HepG2 (cell line): ENCODE data around the gene POLA1.

Source experiments
- DR1 ChIP-seq: sonication (generic); formaldehyde crosslinking; IDR thresholded peaks from 2 replicates; pipeline ENCODE4 v1.8.0; 2021; ENCODE audit warnings: mild to moderate bottlenecking, missing genetic modification reagents, inconsistent platforms
- FLYWCH1 ChIP-seq: sonication (generic); formaldehyde crosslinking; IDR thresholded peaks from 2 replicates; pipeline ENCODE4 v1.8.1; 2023; ENCODE audit warnings: mild to moderate bottlenecking, missing genetic modification reagents
- NFE2L1 ChIP-seq: sonication (generic); formaldehyde crosslinking; IDR thresholded peaks from 2 replicates; pipeline ENCODE4 v1.4.0; 2020; ENCODE audit warnings: missing genetic modification reagents, mild to moderate bottlenecking, borderline replicate concordance
- NR2C2 ChIP-seq: sonication (generic); formaldehyde crosslinking; IDR thresholded peaks from 2 replicates; pipeline ENCODE4 v1.4.0; 2020; ENCODE audit warnings: missing genetic modification reagents, mild to moderate bottlenecking, moderate library complexity, borderline replicate concordance
- POLR2AphosphoS5 ChIP-seq: IDR thresholded peaks from 2 replicates; pipeline ENCODE4 v1.6.1; 2012; ENCODE audit warnings: low read depth, low read length
- SIN3A ChIP-seq: IDR thresholded peaks from 2 replicates; pipeline ENCODE4 v1.6.1; 2011; ENCODE audit warnings: low read depth, mild to moderate bottlenecking, control low read depth, low read length, borderline replicate concordance
- ZKSCAN1 ChIP-seq: fragments of 150-350 bp; IDR thresholded peaks from 2 replicates; pipeline ENCODE4 v1.6.1; 2014; ENCODE audit warnings: low read length
- ZNF343 ChIP-seq: sonication (generic); formaldehyde crosslinking; IDR thresholded peaks from 2 replicates; pipeline ENCODE4 v1.4.0; 2020; ENCODE audit warnings: mild to moderate bottlenecking, missing genetic modification reagents
- ZNF530 ChIP-seq: sonication (generic); formaldehyde crosslinking; IDR thresholded peaks from 2 replicates; pipeline ENCODE4 v1.5.0; 2020; ENCODE audit warnings: low read depth, mild to moderate bottlenecking, missing genetic modification reagents
- ZNF558 ChIP-seq: sonication (generic); formaldehyde crosslinking; IDR thresholded peaks from 2 replicates; pipeline ENCODE4 v1.9.0; 2022; ENCODE audit warnings: mild to moderate bottlenecking, missing genetic modification reagents, borderline replicate concordance
- TF ChIP-seq, protein P1 (sequence below): fragments of 450-650 bp; IDR thresholded peaks from 2 replicates; pipeline ENCODE4 v1.6.1; 2017; ENCODE audit warnings: mild to moderate bottlenecking
- TF ChIP-seq, protein P2 (sequence below): sonication (generic); formaldehyde crosslinking; IDR thresholded peaks from 2 replicates; pipeline ENCODE4 v1.5.0; 2020; ENCODE audit warnings: mild to moderate bottlenecking, missing genetic modification reagents, moderate library complexity
- TF ChIP-seq, protein P3 (sequence below): sonication (generic); formaldehyde crosslinking; IDR thresholded peaks from 2 replicates; pipeline ENCODE4 v1.8.1; 2022; ENCODE audit warnings: mild to moderate bottlenecking, missing genetic modification reagents
- TF ChIP-seq, protein P4 (sequence below), 2 experiments: IDR thresholded peaks; 2 replicates each; pipeline ENCODE4 v1.6.1; 2011 to 2012; ENCODE audit warnings: low read length in 2 of 2, borderline replicate concordance in 1 of 2, low read depth in 1 of 2, mild to moderate bottlenecking in 1 of 2, moderate library complexity in 1 of 2

DNA sequence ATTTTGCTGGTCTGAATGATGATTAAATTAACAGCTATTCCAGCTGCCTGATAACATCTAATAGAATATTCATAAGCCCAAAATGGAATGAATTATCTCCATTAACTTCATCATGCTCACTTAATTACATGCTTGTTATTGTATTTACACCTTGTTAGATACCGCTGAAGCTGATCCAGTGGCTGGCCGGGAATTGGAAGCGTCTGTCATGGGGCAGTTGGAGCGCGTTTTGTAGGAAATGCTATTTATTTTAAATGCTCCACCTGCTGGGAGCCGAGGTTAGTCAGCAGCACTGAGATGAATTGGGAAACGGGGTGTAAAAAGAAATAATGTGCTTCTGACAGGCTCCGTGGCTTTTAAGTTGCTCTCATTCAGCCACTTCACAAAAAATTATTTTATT, 296.8 kb downstream of the POLA1 start:
- TF ChIP-seq NFE2L1 (CRISPR knock-in tag) (no peak), FLYWCH1 (CRISPR knock-in tag) (no peak), ZKSCAN1 (no peak), SIN3A (no peak), NR2C2 (CRISPR knock-in tag) (no peak), DR1 (no peak), ZNF343 (CRISPR knock-in tag) (no peak), ZNF530 (CRISPR knock-in tag) (no peak), ZNF558 (CRISPR knock-in tag) (no peak), POLR2AphosphoS5 (no peak)
- TF ChIP-seq, protein P1, sequence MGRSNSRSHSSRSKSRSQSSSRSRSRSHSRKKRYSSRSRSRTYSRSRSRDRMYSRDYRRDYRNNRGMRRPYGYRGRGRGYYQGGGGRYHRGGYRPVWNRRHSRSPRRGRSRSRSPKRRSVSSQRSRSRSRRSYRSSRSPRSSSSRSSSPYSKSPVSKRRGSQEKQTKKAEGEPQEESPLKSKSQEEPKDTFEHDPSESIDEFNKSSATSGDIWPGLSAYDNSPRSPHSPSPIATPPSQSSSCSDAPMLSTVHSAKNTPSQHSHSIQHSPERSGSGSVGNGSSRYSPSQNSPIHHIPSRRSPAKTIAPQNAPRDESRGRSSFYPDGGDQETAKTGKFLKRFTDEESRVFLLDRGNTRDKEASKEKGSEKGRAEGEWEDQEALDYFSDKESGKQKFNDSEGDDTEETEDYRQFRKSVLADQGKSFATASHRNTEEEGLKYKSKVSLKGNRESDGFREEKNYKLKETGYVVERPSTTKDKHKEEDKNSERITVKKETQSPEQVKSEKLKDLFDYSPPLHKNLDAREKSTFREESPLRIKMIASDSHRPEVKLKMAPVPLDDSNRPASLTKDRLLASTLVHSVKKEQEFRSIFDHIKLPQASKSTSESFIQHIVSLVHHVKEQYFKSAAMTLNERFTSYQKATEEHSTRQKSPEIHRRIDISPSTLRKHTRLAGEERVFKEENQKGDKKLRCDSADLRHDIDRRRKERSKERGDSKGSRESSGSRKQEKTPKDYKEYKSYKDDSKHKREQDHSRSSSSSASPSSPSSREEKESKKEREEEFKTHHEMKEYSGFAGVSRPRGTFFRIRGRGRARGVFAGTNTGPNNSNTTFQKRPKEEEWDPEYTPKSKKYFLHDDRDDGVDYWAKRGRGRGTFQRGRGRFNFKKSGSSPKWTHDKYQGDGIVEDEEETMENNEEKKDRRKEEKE = no peak
- TF ChIP-seq, protein P2, sequence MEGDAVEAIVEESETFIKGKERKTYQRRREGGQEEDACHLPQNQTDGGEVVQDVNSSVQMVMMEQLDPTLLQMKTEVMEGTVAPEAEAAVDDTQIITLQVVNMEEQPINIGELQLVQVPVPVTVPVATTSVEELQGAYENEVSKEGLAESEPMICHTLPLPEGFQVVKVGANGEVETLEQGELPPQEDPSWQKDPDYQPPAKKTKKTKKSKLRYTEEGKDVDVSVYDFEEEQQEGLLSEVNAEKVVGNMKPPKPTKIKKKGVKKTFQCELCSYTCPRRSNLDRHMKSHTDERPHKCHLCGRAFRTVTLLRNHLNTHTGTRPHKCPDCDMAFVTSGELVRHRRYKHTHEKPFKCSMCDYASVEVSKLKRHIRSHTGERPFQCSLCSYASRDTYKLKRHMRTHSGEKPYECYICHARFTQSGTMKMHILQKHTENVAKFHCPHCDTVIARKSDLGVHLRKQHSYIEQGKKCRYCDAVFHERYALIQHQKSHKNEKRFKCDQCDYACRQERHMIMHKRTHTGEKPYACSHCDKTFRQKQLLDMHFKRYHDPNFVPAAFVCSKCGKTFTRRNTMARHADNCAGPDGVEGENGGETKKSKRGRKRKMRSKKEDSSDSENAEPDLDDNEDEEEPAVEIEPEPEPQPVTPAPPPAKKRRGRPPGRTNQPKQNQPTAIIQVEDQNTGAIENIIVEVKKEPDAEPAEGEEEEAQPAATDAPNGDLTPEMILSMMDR (CRISPR knock-in tag) = no peak
- TF ChIP-seq, protein P3, sequence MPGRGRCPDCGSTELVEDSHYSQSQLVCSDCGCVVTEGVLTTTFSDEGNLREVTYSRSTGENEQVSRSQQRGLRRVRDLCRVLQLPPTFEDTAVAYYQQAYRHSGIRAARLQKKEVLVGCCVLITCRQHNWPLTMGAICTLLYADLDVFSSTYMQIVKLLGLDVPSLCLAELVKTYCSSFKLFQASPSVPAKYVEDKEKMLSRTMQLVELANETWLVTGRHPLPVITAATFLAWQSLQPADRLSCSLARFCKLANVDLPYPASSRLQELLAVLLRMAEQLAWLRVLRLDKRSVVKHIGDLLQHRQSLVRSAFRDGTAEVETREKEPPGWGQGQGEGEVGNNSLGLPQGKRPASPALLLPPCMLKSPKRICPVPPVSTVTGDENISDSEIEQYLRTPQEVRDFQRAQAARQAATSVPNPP (CRISPR knock-in tag) = no peak
- TF ChIP-seq, protein P4, sequence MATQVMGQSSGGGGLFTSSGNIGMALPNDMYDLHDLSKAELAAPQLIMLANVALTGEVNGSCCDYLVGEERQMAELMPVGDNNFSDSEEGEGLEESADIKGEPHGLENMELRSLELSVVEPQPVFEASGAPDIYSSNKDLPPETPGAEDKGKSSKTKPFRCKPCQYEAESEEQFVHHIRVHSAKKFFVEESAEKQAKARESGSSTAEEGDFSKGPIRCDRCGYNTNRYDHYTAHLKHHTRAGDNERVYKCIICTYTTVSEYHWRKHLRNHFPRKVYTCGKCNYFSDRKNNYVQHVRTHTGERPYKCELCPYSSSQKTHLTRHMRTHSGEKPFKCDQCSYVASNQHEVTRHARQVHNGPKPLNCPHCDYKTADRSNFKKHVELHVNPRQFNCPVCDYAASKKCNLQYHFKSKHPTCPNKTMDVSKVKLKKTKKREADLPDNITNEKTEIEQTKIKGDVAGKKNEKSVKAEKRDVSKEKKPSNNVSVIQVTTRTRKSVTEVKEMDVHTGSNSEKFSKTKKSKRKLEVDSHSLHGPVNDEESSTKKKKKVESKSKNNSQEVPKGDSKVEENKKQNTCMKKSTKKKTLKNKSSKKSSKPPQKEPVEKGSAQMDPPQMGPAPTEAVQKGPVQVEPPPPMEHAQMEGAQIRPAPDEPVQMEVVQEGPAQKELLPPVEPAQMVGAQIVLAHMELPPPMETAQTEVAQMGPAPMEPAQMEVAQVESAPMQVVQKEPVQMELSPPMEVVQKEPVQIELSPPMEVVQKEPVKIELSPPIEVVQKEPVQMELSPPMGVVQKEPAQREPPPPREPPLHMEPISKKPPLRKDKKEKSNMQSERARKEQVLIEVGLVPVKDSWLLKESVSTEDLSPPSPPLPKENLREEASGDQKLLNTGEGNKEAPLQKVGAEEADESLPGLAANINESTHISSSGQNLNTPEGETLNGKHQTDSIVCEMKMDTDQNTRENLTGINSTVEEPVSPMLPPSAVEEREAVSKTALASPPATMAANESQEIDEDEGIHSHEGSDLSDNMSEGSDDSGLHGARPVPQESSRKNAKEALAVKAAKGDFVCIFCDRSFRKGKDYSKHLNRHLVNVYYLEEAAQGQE (IDR thresholded peaks at IDR 0.05; ENCODE audit: borderline replicate concordance in 1 of 2, low read depth in 1 of 2, low read length in 2 of 2) = no peak
